ENCODE data around the gene MYH11.
A peak's percentile ranks its signal among the peaks of the same experiment; 100 is the strongest.
"Not testable (repeated sequence)": the region's sequence is repeated elsewhere in the genome, so short reads cannot be mapped to it uniquely, and the experiment has no call there.

Gene MYH11

DNA sequence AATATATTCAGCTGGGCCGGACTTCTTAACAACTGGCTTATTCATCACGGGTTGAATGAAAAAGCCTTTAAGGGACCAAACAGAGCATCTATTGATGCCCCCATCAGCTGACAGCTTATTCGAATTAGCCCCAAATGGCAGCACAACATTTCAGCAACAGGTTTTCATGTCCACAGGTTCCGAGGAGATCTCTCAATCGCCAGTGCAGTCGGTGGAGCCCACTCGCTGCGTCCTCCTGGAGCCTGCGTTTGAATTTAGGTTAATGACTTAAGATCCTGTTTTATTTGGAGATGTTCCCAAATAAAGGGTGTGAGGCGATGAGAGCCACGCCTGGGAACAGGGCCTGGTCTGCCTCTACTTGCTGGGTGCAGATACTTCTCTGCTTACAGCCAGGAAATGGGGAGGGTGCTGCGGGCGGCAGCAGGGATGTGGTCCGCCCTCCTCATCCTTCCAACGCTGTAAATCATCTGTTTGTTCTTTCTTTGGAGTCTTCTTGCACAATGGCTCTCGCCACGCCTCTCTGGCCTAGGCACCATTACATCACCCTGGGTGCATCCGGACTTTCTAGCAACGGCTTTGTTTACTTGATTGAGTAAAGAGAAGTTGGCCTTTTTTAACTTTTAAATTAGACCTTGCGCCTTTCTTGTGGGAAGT lies 184.2 kb downstream of the MYH11 start:
- Histone ChIP-seq H3K9me3 (ENCODE audit: insufficient read depth, low read length) (no peaks in the 10 kb centered on the region), H3K36me3 (ENCODE audit: insufficient read depth, insufficient read length, low read length) (peaks cover 53% of the 10 kb centered on the region), H3K4me1 (ENCODE audit: insufficient read depth, insufficient read length) (peaks cover 5% of the 10 kb centered on the region), H3K9ac (ENCODE audit: insufficient read length, low read depth) (no peak overlapping the region), H3K27me3 (ENCODE audit: insufficient read depth, insufficient read length) (no peaks in the 10 kb centered on the region), H3K4me3 (ENCODE audit: insufficient read length, low read depth) (no peak overlapping the region)
- peak; percentile 57 for DNase-seq (ENCODE audit: low read depth, low spot score)
- TF ChIP-seq SUZ12 (IDR thresholded peaks at IDR 0.05; ENCODE audit: extremely low read depth, insufficient read depth, insufficient read length) (no peak), YY1 (IDR thresholded peaks at IDR 0.05; ENCODE audit: insufficient read depth, insufficient read length) (no peak), ZNF274 (IDR thresholded peaks at IDR 0.05; ENCODE audit: low read depth, low read length) (no peak)

DNA sequence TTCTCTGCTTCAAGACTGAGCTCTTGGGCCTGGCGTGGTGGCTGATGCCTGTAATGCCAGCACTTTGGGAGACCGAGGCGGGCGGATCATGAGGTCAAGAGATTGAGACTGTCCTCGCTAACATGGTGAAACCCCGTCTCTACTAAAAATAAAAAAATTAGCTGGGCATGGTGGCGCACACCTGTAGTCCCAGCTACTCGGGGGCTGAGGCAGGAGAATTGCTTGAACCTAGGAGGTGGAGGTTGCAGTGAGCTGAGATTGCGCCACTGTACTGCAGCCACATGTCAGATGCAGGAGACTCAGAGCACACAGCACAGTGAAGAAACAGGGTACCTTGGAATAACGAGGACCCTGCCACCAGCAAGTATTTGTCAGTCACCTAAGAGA lies 184.7 kb downstream of the MYH11 start:
- not testable (repeated sequence) for H3K27me3 ChIP-seq (ENCODE audit: insufficient read depth, insufficient read length); H3K9ac ChIP-seq (ENCODE audit: insufficient read length, low read depth); H3K4me3 ChIP-seq (ENCODE audit: insufficient read length, low read depth); DNase-seq (ENCODE audit: low read depth, low spot score); H3K9me3 ChIP-seq (ENCODE audit: insufficient read depth, low read length); H3K4me1 ChIP-seq (ENCODE audit: insufficient read depth, insufficient read length)
- H3K36me3 ChIP-seq (ENCODE audit: insufficient read depth, insufficient read length, low read length), result peaks cover 55% of the 10 kb centered on the region

- no peak overlapping the region for H3K9ac ChIP-seq (ENCODE audit: insufficient read length, low read depth)
- no peak for TF ChIP-seq ZNF274 (IDR thresholded peaks at IDR 0.05; ENCODE audit: low read depth, low read length)
- no peak for TF ChIP-seq YY1 (IDR thresholded peaks at IDR 0.05; ENCODE audit: insufficient read depth, insufficient read length)
- no peak for TF ChIP-seq SUZ12 (IDR thresholded peaks at IDR 0.05; ENCODE audit: extremely low read depth, insufficient read depth, insufficient read length)
- peaks cover 58% of the 10 kb centered on the region for H3K36me3 ChIP-seq (ENCODE audit: insufficient read depth, insufficient read length, low read length)
- no peak overlapping the region for H3K4me3 ChIP-seq (ENCODE audit: insufficient read length, low read depth)
- no peaks in the 10 kb centered on the region for H3K9me3 ChIP-seq (ENCODE audit: insufficient read depth, low read length)
- H3K27me3 ChIP-seq (ENCODE audit: insufficient read depth, insufficient read length), result no peaks in the 10 kb centered on the region
- peaks cover 5% of the 10 kb centered on the region for H3K4me1 ChIP-seq (ENCODE audit: insufficient read depth, insufficient read length)
- no peak for DNase-seq (ENCODE audit: low read depth, low spot score)
Observed at GRCh38 chr16:15671530-15672117, 185.2 kb downstream of the MYH11 start.

- no peaks in the 10 kb centered on the region for H3K4me1 ChIP-seq (ENCODE audit: insufficient read depth, insufficient read length)
- H3K4me3 ChIP-seq (ENCODE audit: insufficient read length, low read depth), result no peak overlapping the region
- no peak for DNase-seq (ENCODE audit: low read depth, low spot score)
- no peaks in the 10 kb centered on the region for H3K9me3 ChIP-seq (ENCODE audit: insufficient read depth, low read length)
- H3K27me3 ChIP-seq (ENCODE audit: insufficient read depth, insufficient read length), result no peaks in the 10 kb centered on the region
- peaks cover 71% of the 10 kb centered on the region for H3K36me3 ChIP-seq (ENCODE audit: insufficient read depth, insufficient read length, low read length)
- H3K9ac ChIP-seq (ENCODE audit: insufficient read length, low read depth), result no peak overlapping the region
- no peak for TF ChIP-seq YY1 (IDR thresholded peaks at IDR 0.05; ENCODE audit: insufficient read depth, insufficient read length)
- TF ChIP-seq SUZ12 (IDR thresholded peaks at IDR 0.05; ENCODE audit: extremely low read depth, insufficient read depth, insufficient read length), result no peak
- TF ChIP-seq ZNF274 (IDR thresholded peaks at IDR 0.05; ENCODE audit: low read depth, low read length), result no peak
Observed at GRCh38 chr16:15667091-15667742, 189.6 kb downstream of the MYH11 start.

- DNase-seq (ENCODE audit: low read depth, low spot score), result no peak
- Histone ChIP-seq H3K4me3 (ENCODE audit: insufficient read length, low read depth) (no peak overlapping the region), H3K27me3 (ENCODE audit: insufficient read depth, insufficient read length) (no peaks in the 10 kb centered on the region), H3K36me3 (ENCODE audit: insufficient read depth, insufficient read length, low read length) (peaks cover 63% of the 10 kb centered on the region), H3K4me1 (ENCODE audit: insufficient read depth, insufficient read length) (peaks cover 2% of the 10 kb centered on the region), H3K9me3 (ENCODE audit: insufficient read depth, low read length) (no peaks in the 10 kb centered on the region), H3K9ac (ENCODE audit: insufficient read length, low read depth) (no peak overlapping the region)
- TF ChIP-seq ZNF274 (IDR thresholded peaks at IDR 0.05; ENCODE audit: low read depth, low read length) (no peak), SUZ12 (IDR thresholded peaks at IDR 0.05; ENCODE audit: extremely low read depth, insufficient read depth, insufficient read length) (no peak), YY1 (IDR thresholded peaks at IDR 0.05; ENCODE audit: insufficient read depth, insufficient read length) (no peak)
Observed at GRCh38 chr16:15665107-15665506, 191.7 kb downstream of the MYH11 start.

GRCh38 chr16:15660203-15660601 lies 196.6 kb downstream of the MYH11 start:
- no peak for DNase-seq (ENCODE audit: low read depth, low spot score)
- H3K4me3 ChIP-seq (ENCODE audit: insufficient read length, low read depth), result no peak overlapping the region
- TF ChIP-seq YY1 (IDR thresholded peaks at IDR 0.05; ENCODE audit: insufficient read depth, insufficient read length) (no peak), ZNF274 (IDR thresholded peaks at IDR 0.05; ENCODE audit: low read depth, low read length) (no peak), SUZ12 (IDR thresholded peaks at IDR 0.05; ENCODE audit: extremely low read depth, insufficient read depth, insufficient read length) (no peak)
- no peaks in the 10 kb centered on the region for H3K9me3 ChIP-seq (ENCODE audit: insufficient read depth, low read length)
- no peak overlapping the region for H3K9ac ChIP-seq (ENCODE audit: insufficient read length, low read depth)
- H3K27me3 ChIP-seq (ENCODE audit: insufficient read depth, insufficient read length), result no peaks in the 10 kb centered on the region
- peaks cover 25% of the 10 kb centered on the region for H3K36me3 ChIP-seq (ENCODE audit: insufficient read depth, insufficient read length, low read length)
- H3K4me1 ChIP-seq (ENCODE audit: insufficient read depth, insufficient read length), result peaks cover 2% of the 10 kb centered on the region

- peaks cover 23% of the 10 kb centered on the region for H3K36me3 ChIP-seq (ENCODE audit: insufficient read depth, insufficient read length, low read length)
- TF ChIP-seq ZNF274 (IDR thresholded peaks at IDR 0.05; ENCODE audit: low read depth, low read length) (no peak), SUZ12 (IDR thresholded peaks at IDR 0.05; ENCODE audit: extremely low read depth, insufficient read depth, insufficient read length) (no peak), YY1 (IDR thresholded peaks at IDR 0.05; ENCODE audit: insufficient read depth, insufficient read length) (no peak)
- DNase-seq (ENCODE audit: low read depth, low spot score), result no peak
- H3K27me3 ChIP-seq (ENCODE audit: insufficient read depth, insufficient read length), result no peaks in the 10 kb centered on the region
- no peaks in the 10 kb centered on the region for H3K9me3 ChIP-seq (ENCODE audit: insufficient read depth, low read length)
- no peak overlapping the region for H3K4me3 ChIP-seq (ENCODE audit: insufficient read length, low read depth)
- no peak overlapping the region for H3K9ac ChIP-seq (ENCODE audit: insufficient read length, low read depth)
- H3K4me1 ChIP-seq (ENCODE audit: insufficient read depth, insufficient read length), result peaks cover 2% of the 10 kb centered on the region
Observed at GRCh38 chr16:15658556-15658955, 198.3 kb downstream of the MYH11 start.
